HG03196 (cell line): ENCODE measurements around the gene ST6GALNAC2.
"Not testable (repeated sequence)": the region's sequence is repeated elsewhere in the genome, so short reads cannot be mapped to it uniquely, and the experiment has no call there.

Experiments used
- ATAC-seq: cut with Tn5 transposase; IDR thresholded peaks from one replicate; pipeline ENCODE4 v1.9.1; 2021; ENCODE audit not compliant: unreplicated experiment

The ST6GALNAC2 gene

GRCh38 chr17:76530095-76530723 lies 55.5 kb downstream of the ST6GALNAC2 start:
- ATAC-seq: no peak

- ATAC-seq: no peak
These were observed 56.2 kb downstream of the ST6GALNAC2 start for GRCh38 chr17:76529224-76530094.

DNA sequence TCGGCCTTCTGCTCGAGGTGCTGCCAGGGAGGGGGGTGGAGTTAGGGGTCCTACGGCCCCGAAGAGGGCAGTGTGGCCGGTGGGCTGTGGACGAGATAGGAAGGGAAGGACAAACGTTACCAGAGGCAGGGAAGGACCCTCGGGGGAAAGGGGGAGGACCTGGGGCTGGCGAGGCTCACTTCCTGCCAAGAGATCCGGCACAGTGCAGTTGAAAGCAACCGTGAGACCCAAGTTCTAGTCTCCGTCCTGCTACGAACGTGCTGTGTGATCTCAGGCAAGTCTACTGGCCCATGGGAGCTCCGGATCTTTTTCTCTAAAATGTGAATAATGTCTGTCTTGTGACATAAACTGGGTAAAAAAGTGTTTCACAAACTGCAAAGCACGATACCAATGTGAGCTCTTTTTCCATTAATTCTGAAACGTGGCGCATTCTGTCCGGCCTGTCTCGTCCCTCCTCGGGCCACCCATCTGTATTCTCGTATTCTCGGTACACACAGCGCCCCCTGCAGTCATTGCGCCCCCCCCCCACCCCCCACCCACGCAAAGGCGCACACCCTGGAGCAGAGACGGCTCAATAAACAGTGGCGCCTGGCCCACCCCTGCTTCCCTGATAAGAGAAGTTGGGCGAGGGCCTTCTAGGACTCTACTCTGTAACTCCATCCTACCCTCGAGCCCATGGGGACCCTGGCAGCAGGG lies 57.0 kb downstream of the ST6GALNAC2 start:
- ATAC-seq: no peak

DNA sequence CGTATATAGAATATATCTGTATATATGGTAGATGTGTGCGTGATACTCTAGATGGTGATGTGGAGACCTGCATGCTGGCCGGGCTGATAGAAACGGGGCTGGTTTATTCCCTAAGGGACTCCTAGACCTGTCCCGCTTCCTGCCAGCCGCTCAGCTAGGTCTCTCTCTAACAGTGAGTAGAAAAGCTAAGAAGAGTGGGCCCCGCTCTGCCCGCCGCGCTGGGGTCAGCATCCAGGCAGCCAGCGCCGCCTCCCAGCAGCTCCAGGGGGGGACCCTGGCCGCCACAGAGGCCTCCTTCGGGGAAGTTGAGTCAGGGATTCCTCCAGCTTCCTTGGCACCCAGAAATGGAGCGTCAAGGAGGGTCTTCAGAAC lies 57.5 kb downstream of the ST6GALNAC2 start:
- peak; percentile 44 for ATAC-seq

DNA sequence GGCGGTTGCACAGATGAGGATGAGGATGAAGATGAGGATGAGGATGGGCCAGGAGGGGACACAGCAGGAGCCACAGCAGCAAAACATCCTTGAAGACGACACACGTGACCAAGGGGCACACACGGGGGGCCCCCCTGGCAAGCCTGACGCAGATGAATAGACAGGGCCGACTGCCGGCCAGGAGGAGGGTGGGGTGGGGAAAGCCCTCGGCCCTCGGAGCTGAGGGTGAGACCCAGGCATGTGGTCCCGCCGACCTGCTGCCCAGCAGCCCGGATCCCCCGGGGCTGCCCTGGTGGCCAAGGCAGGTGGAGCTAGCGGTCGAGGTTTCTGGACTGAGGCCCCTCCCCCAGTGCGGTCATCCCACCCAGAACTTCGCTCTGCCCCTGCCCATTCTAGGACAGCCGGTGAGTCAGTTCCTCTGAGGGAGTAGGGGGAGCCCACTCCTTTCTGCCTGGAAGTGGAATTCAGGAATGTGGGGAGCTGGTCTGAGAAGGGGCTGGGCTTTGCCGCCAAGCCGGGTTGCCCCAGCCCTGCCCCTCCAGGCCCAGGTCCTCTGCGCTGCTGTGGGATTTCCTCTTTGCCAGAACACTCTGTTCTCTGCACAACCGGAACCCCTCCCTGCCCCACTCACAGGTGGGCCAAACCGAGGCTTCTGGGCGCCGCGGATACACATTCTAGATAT lies 58.1 kb downstream of the ST6GALNAC2 start:
- peak; percentile 57 for ATAC-seq

DNA sequence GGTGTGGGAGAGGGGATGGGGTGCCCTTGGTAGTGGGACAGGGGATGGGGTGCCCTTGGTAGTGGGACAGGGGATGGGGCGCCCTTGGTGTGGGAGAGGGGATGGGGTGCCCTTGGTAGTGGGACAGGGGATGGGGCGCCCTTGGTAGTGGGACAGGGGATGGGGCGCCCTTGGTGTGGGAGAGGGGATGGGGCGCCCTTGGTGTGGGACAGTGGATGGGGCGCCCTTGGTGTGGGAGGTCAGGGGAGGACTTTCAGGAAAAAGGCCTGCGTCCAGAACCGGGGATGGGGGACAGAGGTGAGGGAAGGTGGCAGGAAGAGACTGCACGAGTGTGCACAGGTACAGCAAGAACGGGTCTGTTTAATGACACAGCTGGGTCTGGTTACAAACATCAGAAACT lies 58.6 kb downstream of the ST6GALNAC2 start:
- ATAC-seq: not testable (repeated sequence)

DNA sequence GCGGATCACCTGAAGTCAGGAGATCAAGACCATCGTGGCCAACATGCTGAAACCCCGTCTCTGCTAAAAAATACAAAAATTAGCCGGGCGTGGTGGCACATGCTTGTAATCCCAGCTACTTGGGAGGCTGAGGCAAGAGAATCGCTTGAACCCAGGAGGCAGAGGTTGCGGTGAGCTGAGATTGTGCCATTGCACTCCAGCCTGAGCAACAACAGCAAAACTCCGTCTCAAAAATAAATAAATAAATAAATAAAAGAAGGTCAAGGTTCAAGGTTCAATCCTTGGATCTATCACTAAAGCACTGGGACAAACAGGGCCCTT lies 60.2 kb downstream of the ST6GALNAC2 start:
- not testable (repeated sequence) for ATAC-seq

GRCh38 chr17:76524598-76525512 lies 60.8 kb downstream of the ST6GALNAC2 start:
- ATAC-seq: no peak

DNA sequence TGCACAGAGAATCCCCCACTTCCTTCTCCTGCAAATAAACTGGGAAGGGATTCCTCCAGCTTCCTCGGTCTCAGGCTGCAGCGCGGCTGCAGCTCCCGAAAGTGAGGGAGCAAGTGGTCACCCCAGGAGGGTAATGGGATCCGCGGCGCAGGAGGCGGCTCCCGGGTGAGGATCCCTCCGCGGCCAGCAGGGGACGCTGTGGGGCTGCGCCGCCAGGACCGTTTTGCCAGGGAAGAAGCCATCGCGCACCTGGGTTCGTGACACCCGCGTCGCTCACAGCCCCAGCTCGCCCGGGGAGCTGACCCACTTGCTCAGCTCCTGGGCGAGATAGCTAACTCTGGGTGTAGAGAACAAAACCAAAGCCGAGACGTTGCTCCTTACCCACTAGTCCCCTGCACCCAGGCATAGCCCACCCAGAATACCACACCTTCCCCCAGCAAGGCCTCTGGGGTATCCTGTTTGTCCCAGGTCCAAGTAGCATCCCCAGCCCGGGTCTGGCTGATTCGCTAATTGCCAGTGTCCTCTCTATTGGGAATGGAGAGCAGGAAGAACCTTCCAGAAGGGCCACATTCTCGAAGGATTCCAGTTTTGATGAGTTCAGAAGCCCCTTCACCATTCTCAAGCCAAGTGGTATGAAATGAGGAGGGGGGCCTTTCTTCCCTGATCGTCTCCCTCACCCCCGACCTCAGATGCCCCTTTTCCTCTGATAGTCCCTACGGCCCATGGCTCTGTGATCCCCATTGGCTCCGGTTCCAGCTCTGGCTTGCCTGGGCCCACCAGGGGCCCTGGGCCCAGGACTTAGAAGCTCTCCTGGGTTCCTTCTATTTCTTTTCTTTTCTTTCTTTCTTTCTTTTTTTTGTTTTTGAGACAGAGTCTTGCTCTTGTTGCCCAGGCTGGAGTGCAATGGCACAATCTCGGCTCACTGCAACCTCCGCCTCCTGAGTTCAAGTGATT lies 62.3 kb downstream of the ST6GALNAC2 start:
- no peak for ATAC-seq

DNA sequence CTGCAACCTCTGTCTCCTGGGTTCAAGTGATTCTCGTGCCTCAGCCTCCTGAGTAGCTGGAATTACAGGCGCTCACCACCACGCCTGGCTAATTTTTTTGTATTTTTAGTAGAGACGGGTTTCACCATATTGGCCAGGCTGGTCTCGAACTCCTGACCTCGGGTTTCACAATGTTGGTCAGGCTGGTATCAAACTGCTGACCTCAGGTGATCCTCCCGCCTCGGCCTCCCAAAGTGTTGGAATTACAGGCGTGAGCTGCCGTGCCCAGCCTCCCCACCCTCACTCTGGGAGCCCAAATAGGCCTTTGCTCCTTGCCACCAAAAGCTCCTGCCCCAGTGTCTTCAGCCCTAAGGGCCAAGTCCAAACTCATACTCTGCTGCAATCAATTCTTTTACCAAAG lies 64.0 kb downstream of the ST6GALNAC2 start:
- ATAC-seq: not testable (repeated sequence)

- no peak for ATAC-seq
These were observed 64.4 kb downstream of the ST6GALNAC2 start for GRCh38 chr17:76521262-76521661.

DNA sequence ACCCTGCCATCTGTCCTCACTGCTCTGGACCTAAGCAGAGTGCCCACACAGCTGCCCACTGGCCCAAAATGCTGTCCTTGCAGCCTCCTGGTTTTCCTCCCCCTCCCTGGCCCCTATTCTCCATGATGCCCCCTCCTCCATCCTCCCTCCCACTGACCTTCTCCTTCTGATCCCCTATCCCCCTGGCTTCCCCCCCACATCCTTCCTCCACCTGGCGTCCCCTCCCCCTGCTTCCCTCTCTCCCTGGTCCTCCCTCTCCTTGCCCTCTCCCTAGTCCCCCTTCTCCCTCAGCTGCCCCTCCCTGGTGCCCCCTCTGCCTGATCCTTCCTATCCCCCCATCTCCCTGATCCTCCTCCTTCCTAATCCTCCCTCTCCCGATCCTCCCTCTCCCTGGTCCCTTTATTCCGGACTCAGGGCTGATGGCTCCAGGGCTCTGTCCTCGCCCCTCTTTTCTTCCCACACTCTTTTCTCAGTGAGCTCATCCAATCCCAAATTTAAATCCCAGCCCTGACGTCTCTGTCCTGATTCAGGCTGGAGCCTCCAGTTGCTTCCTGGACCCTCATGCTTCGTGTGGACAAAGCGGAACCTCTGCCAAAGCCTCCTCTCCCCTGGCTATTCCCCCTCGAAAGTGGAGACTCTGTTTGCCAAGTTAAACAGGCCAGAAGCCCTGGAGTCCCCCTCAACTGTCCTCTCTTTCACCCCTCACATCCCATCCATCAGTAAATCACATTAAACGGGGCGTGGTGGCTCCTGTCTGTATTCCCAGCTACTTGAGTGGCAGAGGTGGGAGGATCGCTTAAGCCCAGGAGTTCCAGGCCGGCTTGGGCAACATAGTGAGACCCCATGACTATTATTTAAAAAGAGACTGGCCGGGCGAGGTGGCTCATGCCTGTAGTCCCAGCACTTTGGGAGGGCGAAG lies 66.4 kb downstream of the ST6GALNAC2 start:
- ATAC-seq: no peak

DNA sequence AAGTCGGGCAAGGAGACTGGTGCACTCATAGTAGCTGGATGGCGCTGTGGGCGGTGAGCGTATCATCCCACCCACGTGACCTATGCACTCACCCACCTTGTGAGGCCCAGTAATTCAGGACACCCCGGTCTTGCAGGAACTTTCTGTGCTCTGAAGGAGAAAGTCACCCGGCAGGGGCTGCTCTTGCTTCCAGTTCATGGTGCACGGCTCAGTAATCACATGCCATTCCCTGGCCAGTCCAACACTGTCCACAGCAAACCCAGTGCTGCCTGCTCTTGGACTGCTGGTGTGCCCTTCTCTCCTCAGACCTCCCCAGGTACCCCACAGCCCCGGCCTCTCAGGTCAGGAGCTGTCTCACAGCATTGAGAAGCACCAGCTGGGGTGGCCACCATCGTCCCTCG lies 68.0 kb downstream of the ST6GALNAC2 start:
- no peak for ATAC-seq
